Nucleus accumbens (tissue), 56 donors: ENCODE results near the gene LSM10.

Experiments used
- DNase-seq, 56 donors: peaks; one replicate each; lab custom pipeline; 2025; lab: John Stamatoyannopoulos, UW

The LSM10 gene

GRCh38 chr1:36385410-36386264 is 12.1 kb downstream of the LSM10 start, which contains the start of gene STK40:
STK40 (minus strand) TSS chr1:36385924; CDS start chr1:36361332, 24,592 bp downstream.
- peak; percentile 77 to 99 (median 98) for DNase-seq

- peak in 29 of 56 donors; percentile 35 to 64 (median 49) for DNase-seq
Observed at GRCh38 chr1:36384542-36385409, 12.9 kb downstream of the LSM10 start.

GRCh38 chr1:36383240-36383639 is 14.5 kb downstream of the LSM10 start:
- DNase-seq = no peak

- no peak for DNase-seq
Observed at GRCh38 chr1:36382669-36383068, 15.0 kb downstream of the LSM10 start.

- no peak for DNase-seq
Observed at GRCh38 chr1:36382231-36382630, 15.5 kb downstream of the LSM10 start.

GRCh38 chr1:36381405-36381804 is 16.3 kb downstream of the LSM10 start:
- no peak for DNase-seq

GRCh38 chr1:36380782-36381181 is 16.9 kb downstream of the LSM10 start:
- DNase-seq = no peak

- no peak for DNase-seq
Observed at GRCh38 chr1:36380143-36380619, 17.5 kb downstream of the LSM10 start.

- no peak for DNase-seq
Observed at GRCh38 chr1:36377791-36378492, 19.8 kb downstream of the LSM10 start.

GRCh38 chr1:36372617-36373016 is 25.1 kb downstream of the LSM10 start:
- no peak for DNase-seq

GRCh38 chr1:36369061-36369861 is 28.4 kb downstream of the LSM10 start:
- DNase-seq = peak in 48 of 56 donors; percentile 9 to 86 (median 46)

GRCh38 chr1:36367798-36368197 is 29.9 kb downstream of the LSM10 start:
- no peak for DNase-seq

- no peak for DNase-seq
Observed at GRCh38 chr1:36367066-36367465, 30.6 kb downstream of the LSM10 start.

- peak in 50 of 56 donors; percentile 15 to 88 (median 58) for DNase-seq
Observed at GRCh38 chr1:36366091-36366661, 31.5 kb downstream of the LSM10 start.

- DNase-seq = peak in 30 of 56 donors; percentile 3 to 79 (median 25)
Observed at GRCh38 chr1:36365381-36365780, 32.3 kb downstream of the LSM10 start.

- no peak for DNase-seq
Observed at GRCh38 chr1:36359911-36360550, 37.7 kb downstream of the LSM10 start.

GRCh38 chr1:36359383-36359782 is 38.3 kb downstream of the LSM10 start:
- no peak for DNase-seq

GRCh38 chr1:36358514-36359084 is 39.1 kb downstream of the LSM10 start:
- DNase-seq = peak in 9 of 56 donors; percentile 7 to 42 (median 18)
